Astrocyte of the cerebellum (primary cell): ENCODE results near the gene WNT1.

Experiments
- DNase-seq: peaks from one replicate; pipeline ENCODE4 v3.0.0-alpha.2; 2011; ENCODE audit warnings: low read depth
- H3K4me3 ChIP-seq: 2 replicates; pipeline ENCODE4 v1.5.1; 2011; ENCODE audit warnings: mild to moderate bottlenecking, low read depth, low read length, moderate library complexity
- in situ Hi-C: cut with HindIII; loops from 2 replicates; pipeline ENCODE4 v1.10.0; 2017; ENCODE audit warnings: low sequenced_read_pairs
- TF ChIP-seq, protein P1 (sequence below): IDR thresholded peaks from 2 replicates; pipeline ENCODE4 v1.5.1; 2012; ENCODE audit warnings: low read length, low read depth, moderate library complexity, mild to moderate bottlenecking; ENCODE audit errors: missing control alignments

The WNT1 gene

DNA sequence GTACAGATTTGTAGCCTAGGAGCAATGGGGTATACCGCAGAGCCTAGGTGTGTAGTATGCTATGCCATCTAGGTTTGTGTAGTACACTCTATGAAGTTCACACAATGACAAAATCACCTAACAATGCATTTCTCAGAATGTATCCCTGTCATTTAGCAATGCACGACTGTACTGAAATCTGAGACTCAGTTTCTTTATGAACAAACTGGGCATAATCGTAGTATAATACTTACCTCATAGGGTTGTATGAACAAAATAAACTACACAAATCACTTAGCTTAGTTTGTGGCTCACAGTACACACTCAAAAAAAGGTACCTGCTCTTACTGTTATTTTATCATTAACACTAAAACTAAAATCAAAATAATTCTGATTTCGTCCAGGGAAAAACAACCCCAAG, 47.3 kb downstream of the WNT1 start:
- TF ChIP-seq, protein P1, sequence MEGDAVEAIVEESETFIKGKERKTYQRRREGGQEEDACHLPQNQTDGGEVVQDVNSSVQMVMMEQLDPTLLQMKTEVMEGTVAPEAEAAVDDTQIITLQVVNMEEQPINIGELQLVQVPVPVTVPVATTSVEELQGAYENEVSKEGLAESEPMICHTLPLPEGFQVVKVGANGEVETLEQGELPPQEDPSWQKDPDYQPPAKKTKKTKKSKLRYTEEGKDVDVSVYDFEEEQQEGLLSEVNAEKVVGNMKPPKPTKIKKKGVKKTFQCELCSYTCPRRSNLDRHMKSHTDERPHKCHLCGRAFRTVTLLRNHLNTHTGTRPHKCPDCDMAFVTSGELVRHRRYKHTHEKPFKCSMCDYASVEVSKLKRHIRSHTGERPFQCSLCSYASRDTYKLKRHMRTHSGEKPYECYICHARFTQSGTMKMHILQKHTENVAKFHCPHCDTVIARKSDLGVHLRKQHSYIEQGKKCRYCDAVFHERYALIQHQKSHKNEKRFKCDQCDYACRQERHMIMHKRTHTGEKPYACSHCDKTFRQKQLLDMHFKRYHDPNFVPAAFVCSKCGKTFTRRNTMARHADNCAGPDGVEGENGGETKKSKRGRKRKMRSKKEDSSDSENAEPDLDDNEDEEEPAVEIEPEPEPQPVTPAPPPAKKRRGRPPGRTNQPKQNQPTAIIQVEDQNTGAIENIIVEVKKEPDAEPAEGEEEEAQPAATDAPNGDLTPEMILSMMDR = no peak
- in situ Hi-C loops = no loop called here
- H3K4me3 ChIP-seq = no peak overlapping the region
- DNase-seq = no peak

DNA sequence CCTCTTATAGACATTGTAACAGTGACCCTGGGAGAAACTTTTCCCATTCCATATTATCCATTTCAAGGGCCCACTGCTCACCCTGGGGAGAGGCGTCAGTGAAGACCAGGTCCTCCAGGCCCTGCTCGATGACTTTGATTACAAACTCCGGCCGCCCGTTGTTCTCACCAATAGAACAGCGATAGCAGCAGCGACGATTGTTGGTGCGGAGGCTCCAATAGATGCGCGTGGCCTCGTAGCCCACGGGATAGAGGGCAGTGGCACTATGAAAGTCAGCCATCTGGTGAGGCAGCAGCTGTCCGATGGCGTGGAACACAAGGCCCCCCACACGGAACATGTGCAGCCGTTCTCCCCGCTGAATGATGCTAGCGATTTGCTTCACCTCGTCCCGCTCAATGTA, 48.0 kb downstream of the WNT1 start:
- no peak overlapping the region for H3K4me3 ChIP-seq
- DNase-seq = no peak
- in situ Hi-C loops = no loop called here
- TF ChIP-seq, protein P1 = no peak

DNA sequence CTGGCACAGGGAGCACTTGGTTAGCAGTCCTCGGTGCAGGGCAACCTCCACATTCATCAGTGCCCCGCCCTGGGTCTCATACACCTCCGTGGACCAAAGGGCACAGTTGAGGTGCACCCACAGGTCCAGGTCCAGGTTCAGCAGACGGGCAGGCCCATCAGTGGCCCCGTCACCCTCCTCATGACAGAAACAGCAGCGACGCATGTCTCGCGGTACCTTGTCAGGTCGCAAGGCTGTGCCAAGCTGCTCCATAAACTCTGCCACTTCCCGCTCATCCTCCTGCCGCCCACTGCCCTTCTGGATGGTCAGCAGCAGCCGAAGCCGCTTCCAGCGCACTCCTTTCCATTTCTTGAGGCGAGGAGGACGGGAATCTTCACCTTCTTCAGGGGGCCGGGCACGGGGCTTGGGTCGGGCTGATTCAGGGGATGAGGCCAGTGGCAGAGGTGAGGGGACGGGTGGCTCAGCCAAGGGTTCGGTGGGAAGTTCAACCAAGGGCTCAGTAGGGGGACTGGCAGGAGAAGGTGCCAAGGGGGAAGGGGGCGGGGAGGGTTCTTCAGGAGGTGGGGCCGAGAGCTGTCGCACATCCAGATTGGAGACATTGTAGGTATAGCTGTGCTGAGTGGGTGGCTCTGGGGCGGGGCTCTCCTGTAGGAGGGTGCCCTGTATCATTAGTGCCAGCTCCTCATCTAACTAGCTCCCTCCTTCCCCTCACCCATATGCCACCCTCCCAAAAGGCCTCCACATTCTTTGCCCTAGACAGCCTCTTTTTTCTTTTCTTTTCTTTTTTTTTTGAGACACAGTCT, 48.8 kb downstream of the WNT1 start:
- in situ Hi-C loops = no loop called here
- TF ChIP-seq, protein P1 = no peak
- no peak overlapping the region for H3K4me3 ChIP-seq
- no peak for DNase-seq

- in situ Hi-C loops = no loop called here
- H3K4me3 ChIP-seq = no peak overlapping the region
- TF ChIP-seq, protein P1 = no peak
- no peak for DNase-seq
Observed at GRCh38 chr12:49027846-49028555, 49.9 kb downstream of the WNT1 start.

GRCh38 chr12:49028666-49029275, 50.6 kb downstream of the WNT1 start:
- TF ChIP-seq, protein P1 = no peak
- in situ Hi-C loops = no loop called here

GRCh38 chr12:49030119-49030518, 52.0 kb downstream of the WNT1 start:
- in situ Hi-C loops = no loop called here
- TF ChIP-seq, protein P1 = no peak
- H3K4me3 ChIP-seq = no peak overlapping the region
- DNase-seq = no peak

More at GRCh38 chr12:49028666-49029275, 50.6 kb downstream of the WNT1 start:
- DNase-seq = no peak
- H3K4me3 ChIP-seq = no peak overlapping the region
